Progenitor cell of endocrine pancreas (in vitro differentiated cells): Measurements from ENCODE around the gene JRKL. TPM values are rescaled to one million over a fixed set of nuclear protein-coding genes. Genes with fewer than 3 reads are reported as not detected.
"Not testable (repeated sequence)": the region's sequence is repeated elsewhere in the genome, so short reads cannot be mapped to it uniquely, and the experiment has no call there.

Experiments used
- DNase-seq: peaks from one replicate; pipeline ENCODE4 v3.0.0; 2021; ENCODE audit warnings: low spot score; ENCODE audit not compliant: unreplicated experiment
- H3K27ac Mint-ChIP-seq: 2 replicates; pipeline ENCODE4 v1.8.0; 2021; ENCODE audit warnings: mild to moderate bottlenecking, moderate library complexity, mixed read lengths
- H3K27me3 Mint-ChIP-seq: 2 replicates; pipeline ENCODE4 v1.8.0; 2021; ENCODE audit warnings: mixed read lengths
- H3K36me3 Mint-ChIP-seq: 2 replicates; pipeline ENCODE4 v1.8.0; 2022; ENCODE audit warnings: mixed read lengths; ENCODE audit not compliant: insufficient read depth
- H3K4me1 Mint-ChIP-seq: 2 replicates; pipeline ENCODE4 v1.8.0; 2021; ENCODE audit warnings: low read depth, mixed read lengths
- H3K4me3 Mint-ChIP-seq: 2 replicates; pipeline ENCODE4 v1.8.0; 2021; ENCODE audit warnings: low read depth, mild to moderate bottlenecking, moderate library complexity, mixed read lengths
- H3K9me3 Mint-ChIP-seq: 2 replicates; pipeline ENCODE4 v1.8.0; 2021; ENCODE audit warnings: low read depth, mixed read lengths
- microRNA-seq: library from miRNA; unstranded; fragments of <30 nt; microRNA quantifications from one replicate; pipeline ENCODE4 v1.1.0, GENCODE V29; 2020; ENCODE audit warnings: borderline number of aligned reads; ENCODE audit not compliant: unreplicated experiment
- total RNA-seq: library from RNA; stranded (reverse); gene quantifications from 2 replicates; pipeline ENCODE4 v1.2.1, GENCODE V29; 2021
- TF ChIP-seq, protein P1 (sequence below): fragments of 200-600 bp; sonication (generic); IDR thresholded peaks from one replicate; pipeline ENCODE4 v1.5.0; 2021; ENCODE audit warnings: antibody characterized with exemption, mild to moderate bottlenecking; ENCODE audit not compliant: unreplicated experiment

The JRKL gene
- total RNA-seq, 1 donor from 2014 or later, result 10.6 TPM

DNA sequence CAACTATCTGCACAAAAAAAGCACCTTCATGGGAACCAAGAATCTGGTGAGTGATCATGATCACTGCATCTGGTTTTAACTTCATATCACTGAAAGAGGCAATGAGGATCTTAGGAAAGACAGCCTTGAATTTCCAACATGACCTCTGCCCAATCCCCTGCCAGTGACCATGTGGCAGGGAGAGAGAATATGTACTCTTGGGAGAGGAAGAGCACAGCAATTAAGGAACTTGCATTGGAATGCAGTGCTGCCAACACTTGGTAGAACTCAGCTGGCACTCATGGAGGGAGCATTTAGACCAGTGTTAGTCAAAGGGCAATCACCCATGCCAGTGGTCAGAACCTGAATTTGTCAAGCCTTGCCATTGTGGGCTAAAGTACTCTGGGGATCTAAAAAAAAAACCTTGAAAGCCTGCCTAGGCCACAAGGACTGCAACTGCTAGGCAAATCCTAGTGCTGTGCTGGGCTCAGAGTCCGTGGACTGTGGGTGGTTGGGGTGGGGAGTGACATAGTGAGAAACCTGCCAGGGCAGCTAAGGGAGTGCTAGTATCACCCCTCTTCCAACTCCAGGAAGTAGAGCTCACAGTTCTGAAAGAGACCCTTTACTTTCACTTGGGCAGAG lies 23.1 kb downstream of the JRKL start:
- H3K27ac Mint-ChIP-seq, result no peak overlapping the region

DNA sequence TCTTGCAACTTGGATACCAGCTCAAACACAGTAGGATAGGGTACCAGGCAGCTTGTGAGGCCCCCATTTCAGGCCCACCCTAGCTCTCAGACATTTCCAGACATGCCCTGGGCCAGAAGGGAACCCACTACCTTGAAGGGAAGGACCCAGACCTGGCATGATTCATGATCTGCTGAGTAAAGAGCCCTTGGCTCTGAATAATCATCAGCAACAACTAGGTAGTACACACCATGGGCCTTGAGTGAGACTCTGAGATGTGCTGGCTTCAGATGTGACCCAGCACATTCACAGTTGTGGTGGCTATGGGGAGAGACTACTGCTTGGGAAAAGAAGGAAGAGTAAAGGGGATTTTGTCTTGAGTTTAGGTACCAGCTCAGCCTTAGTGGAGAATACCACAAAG lies 23.6 kb downstream of the JRKL start:
- peaks cover 6% of the 10 kb centered on the region for H3K9me3 Mint-ChIP-seq
- H3K27ac Mint-ChIP-seq, result no peak overlapping the region
- DNase-seq, result no peak
- H3K27me3 Mint-ChIP-seq, result no peaks in the 10 kb centered on the region
- no peaks in the 10 kb centered on the region for H3K4me1 Mint-ChIP-seq
- no peaks in the 10 kb centered on the region for H3K36me3 Mint-ChIP-seq
- no peak overlapping the region for H3K4me3 Mint-ChIP-seq
- TF ChIP-seq, protein P1, sequence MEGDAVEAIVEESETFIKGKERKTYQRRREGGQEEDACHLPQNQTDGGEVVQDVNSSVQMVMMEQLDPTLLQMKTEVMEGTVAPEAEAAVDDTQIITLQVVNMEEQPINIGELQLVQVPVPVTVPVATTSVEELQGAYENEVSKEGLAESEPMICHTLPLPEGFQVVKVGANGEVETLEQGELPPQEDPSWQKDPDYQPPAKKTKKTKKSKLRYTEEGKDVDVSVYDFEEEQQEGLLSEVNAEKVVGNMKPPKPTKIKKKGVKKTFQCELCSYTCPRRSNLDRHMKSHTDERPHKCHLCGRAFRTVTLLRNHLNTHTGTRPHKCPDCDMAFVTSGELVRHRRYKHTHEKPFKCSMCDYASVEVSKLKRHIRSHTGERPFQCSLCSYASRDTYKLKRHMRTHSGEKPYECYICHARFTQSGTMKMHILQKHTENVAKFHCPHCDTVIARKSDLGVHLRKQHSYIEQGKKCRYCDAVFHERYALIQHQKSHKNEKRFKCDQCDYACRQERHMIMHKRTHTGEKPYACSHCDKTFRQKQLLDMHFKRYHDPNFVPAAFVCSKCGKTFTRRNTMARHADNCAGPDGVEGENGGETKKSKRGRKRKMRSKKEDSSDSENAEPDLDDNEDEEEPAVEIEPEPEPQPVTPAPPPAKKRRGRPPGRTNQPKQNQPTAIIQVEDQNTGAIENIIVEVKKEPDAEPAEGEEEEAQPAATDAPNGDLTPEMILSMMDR, result no peak

More for the DNA sequence above, 23.1 kb downstream of the JRKL start:
- Mint-ChIP-seq H3K4me1 (no peaks in the 10 kb centered on the region), H3K36me3 (no peaks in the 10 kb centered on the region), H3K4me3 (no peak overlapping the region), H3K27me3 (no peaks in the 10 kb centered on the region), H3K9me3 (peaks cover 6% of the 10 kb centered on the region)
- no peak for DNase-seq
- TF ChIP-seq, protein P1, result no peak

DNA sequence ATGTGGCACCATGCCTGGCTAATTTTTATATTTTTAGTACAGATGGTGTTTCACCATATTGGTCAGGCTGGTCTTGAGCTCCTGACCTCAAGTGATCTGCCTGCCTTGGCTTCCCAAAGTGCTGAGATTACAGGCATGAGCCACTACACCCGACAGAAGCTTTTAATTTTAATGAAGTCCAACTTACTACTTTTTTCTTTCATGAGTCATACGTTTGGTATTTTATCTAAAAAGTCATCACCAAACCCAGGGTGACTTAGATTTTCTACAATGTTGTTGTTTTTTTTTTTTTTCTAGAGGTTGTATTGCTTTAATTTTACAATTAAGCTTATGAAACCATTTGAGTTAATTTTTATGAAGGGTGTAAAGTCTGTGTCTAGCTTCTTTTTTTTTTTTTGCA lies 34.9 kb downstream of the JRKL start:
- Mint-ChIP-seq H3K4me1 (peaks cover 6% of the 10 kb centered on the region), H3K9me3 (peaks cover 8% of the 10 kb centered on the region), H3K27me3 (no peaks in the 10 kb centered on the region), H3K27ac (no peak overlapping the region), H3K36me3 (no peaks in the 10 kb centered on the region), H3K4me3 (no peak overlapping the region)
- TF ChIP-seq, protein P1, result no peak
- no peak for DNase-seq

DNA sequence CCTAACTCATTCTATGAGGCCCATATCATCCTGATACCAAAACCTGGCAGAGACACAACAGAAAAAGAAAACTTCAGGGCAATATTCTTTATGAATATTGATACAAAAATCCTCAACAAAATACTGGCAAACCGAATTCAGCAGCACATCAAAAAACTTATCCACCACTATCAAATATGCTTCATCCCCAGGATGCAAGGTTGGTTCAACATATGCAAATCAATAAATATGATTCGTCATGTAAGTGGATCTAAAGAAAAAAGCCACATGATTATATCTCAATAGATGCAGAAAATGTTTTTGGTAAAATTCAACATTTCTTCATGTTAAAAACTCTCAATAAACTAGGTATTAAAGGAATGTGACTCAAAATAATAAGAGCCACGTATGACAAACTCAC lies 40.9 kb downstream of the JRKL start:
- DNase-seq, result no peak
- H3K36me3 Mint-ChIP-seq, result peaks cover 4% of the 10 kb centered on the region
- no peak overlapping the region for H3K27ac Mint-ChIP-seq
- H3K4me1 Mint-ChIP-seq, result peaks cover 4% of the 10 kb centered on the region
- H3K4me3 Mint-ChIP-seq, result no peak overlapping the region
- peaks cover 14% of the 10 kb centered on the region for H3K9me3 Mint-ChIP-seq
- H3K27me3 Mint-ChIP-seq, result no peaks in the 10 kb centered on the region
- TF ChIP-seq, protein P1, result no peak

DNA sequence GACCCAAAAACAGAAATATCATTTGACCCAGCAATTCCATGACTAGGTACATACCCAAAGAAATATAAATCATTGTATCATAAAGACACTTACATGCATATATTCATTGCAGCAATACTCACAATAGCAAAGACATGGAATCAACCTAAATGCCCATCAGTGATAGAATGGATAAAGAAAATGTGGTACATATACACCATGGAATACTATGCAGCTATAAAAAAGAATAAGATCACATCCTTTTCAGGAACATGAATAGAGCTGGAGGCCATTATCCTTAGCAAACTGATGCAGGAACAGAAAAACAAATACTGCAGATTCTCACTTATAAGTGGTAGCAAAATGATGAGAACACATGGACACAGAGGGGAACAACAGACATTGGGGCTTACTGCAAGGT lies 42.8 kb downstream of the JRKL start:
- not testable (repeated sequence) for H3K4me1 Mint-ChIP-seq, H3K36me3 Mint-ChIP-seq, H3K4me3 Mint-ChIP-seq, H3K27ac Mint-ChIP-seq, DNase-seq, H3K27me3 Mint-ChIP-seq
- H3K9me3 Mint-ChIP-seq, result peaks cover 14% of the 10 kb centered on the region

Small RNA genes within 50 kb of the gene (microRNA-seq; reads per million reads assigned to microRNA genes)
- gene MIR1260B, result 4.2 reads per million

Other genes with a start within 250 kb of the JRKL start
- gene MAML2, start 46.8 kb upstream of the JRKL start, total RNA-seq, result 17.6 and 18.8 TPM in 2 replicates
- gene CCDC82, start 101 bp upstream of the JRKL start, total RNA-seq, result 25.9 and 26.3 TPM in 2 replicates